Uterus (tissue), 2 donors: ENCODE measurements around the gene FAM240A.

ENCODE experiments used
- CTCF ChIP-seq, 4 experiments: fragments of 200-600 bp in 2 of 4; fragments of 450-650 bp in 2 of 4; sonication (generic) in 2 of 4; IDR thresholded peaks; one replicate each; pipeline ENCODE4 v1.5.1; 2016 to 2019; ENCODE audit warnings: antibody characterized with exemption in 4 of 4, mild to moderate bottlenecking in 2 of 4, moderate library complexity in 1 of 4
- POLR2A ChIP-seq, 2 donors: fragments of 450-650 bp; IDR thresholded peaks; one replicate each; pipeline ENCODE4 v1.6.1; 2016; ENCODE audit warnings: antibody characterized with exemption in 2 of 2, mild to moderate bottlenecking in 1 of 2, moderate library complexity in 1 of 2

GRCh38 chr3:46575577-46576222, 36.6 kb upstream of the FAM240A start:
- TF ChIP-seq CTCF (IDR thresholded peaks at IDR 0.05) = no peak
- no peak for TF ChIP-seq POLR2A (IDR thresholded peaks at IDR 0.05)
